MV-4-11 (cell line): ENCODE data around the gene HNRNPU.
"Not testable (repeated sequence)": the region's sequence is repeated elsewhere in the genome, so short reads cannot be mapped to it uniquely, and the experiment has no call there.

Experiments
- DNase-seq: peaks from one replicate; lab custom pipeline; 2025; lab: John Stamatoyannopoulos, UW

HNRNPU gene

GRCh38 chr1:244840219-244840794, 24.0 kb downstream of the HNRNPU start:
- no peak for DNase-seq

GRCh38 chr1:244839656-244840055, 24.7 kb downstream of the HNRNPU start:
- peak; percentile 59 for DNase-seq

- peak; percentile 67 for DNase-seq
Observed at GRCh38 chr1:244837597-244838258, 26.6 kb downstream of the HNRNPU start.

GRCh38 chr1:244836584-244836983, 27.8 kb downstream of the HNRNPU start:
- no peak for DNase-seq

GRCh38 chr1:244836135-244836521, 28.2 kb downstream of the HNRNPU start:
- DNase-seq, result peak; percentile 79

GRCh38 chr1:244835276-244836134, 28.8 kb downstream of the HNRNPU start, which contains the start of gene COX20:
Gene COX20 (plus strand): TSS chr1:244835658. CDS start chr1:244835715, 57 bp downstream.
- peak; percentile 96 for DNase-seq

GRCh38 chr1:244834543-244835275, 29.6 kb downstream of the HNRNPU start:
- peak; percentile 97 for DNase-seq

- peak; percentile 74 for DNase-seq
Observed at GRCh38 chr1:244833734-244834542, 30.4 kb downstream of the HNRNPU start.

- not testable (repeated sequence) for DNase-seq
Observed at GRCh38 chr1:244833260-244833659, 31.1 kb downstream of the HNRNPU start.

- no peak for DNase-seq
Observed at GRCh38 chr1:244830639-244831038, 33.7 kb downstream of the HNRNPU start.

GRCh38 chr1:244826712-244827111, 37.6 kb downstream of the HNRNPU start:
- DNase-seq, result no peak

- no peak for DNase-seq
Observed at GRCh38 chr1:244822878-244823277, 41.5 kb downstream of the HNRNPU start.

- no peak for DNase-seq
Observed at GRCh38 chr1:244821134-244821533, 43.2 kb downstream of the HNRNPU start.

GRCh38 chr1:244820131-244820530, 44.2 kb downstream of the HNRNPU start:
- no peak for DNase-seq

- DNase-seq, result no peak
Observed at GRCh38 chr1:244817415-244817894, 46.9 kb downstream of the HNRNPU start.

- peak; percentile 92 for DNase-seq
Observed at GRCh38 chr1:244815600-244816099, 48.7 kb downstream of the HNRNPU start.

- no peak for DNase-seq
Observed at GRCh38 chr1:244813327-244813726, 51.0 kb downstream of the HNRNPU start.

- no peak for DNase-seq
Observed at GRCh38 chr1:244810221-244810620, 54.1 kb downstream of the HNRNPU start.

- DNase-seq, result no peak
Observed at GRCh38 chr1:244807138-244807537, 57.2 kb downstream of the HNRNPU start.

GRCh38 chr1:244804841-244805240, 59.5 kb downstream of the HNRNPU start:
- no peak for DNase-seq
